ENCODE measurements around the gene URAD.

Gene URAD

DNA sequence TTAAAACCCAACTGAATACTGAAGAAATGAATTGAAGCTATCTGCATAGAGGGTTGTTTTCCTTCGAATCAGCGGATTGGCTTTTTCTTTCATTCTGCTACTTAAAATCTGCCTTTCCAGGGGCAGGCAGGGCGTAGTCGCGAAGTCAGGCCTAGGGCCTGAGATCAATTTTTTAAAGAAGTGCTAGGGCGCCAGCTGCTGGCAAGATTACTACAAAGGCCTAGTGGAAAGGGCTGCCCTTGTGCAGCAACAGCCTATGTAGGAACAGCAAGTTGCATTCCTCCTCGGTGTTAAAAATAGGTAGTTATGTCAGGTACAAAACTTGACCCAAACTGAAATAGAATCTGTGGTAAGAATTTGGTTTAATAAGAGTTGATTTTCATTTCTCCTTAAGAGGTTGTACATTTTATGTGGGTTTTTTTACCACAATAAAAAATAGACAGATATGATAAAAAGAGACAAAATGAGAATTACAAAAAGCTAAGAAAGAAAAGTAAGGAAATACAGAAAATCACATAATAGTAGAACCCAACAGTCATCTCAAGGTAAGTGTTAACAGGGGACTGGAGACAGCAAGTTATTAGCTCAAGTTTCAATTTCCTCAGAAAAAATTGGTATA, 9.5 kb upstream of the URAD start:
- H3K9ac ChIP-seq (ENCODE audit: low read depth, low read length), result no peak overlapping the region
- H3K4me3 ChIP-seq (ENCODE audit: low read length), result no peak overlapping the region
- H3K9me3 ChIP-seq (ENCODE audit: insufficient read depth, low read depth, low read length), result no peaks in the 10 kb centered on the region
- no peaks in the 10 kb centered on the region for H3K36me3 ChIP-seq (ENCODE audit: insufficient read depth, low read length)
- H3K27me3 ChIP-seq (ENCODE audit: insufficient read depth, low read length), result 0 out of 2 replicates have a peak, but pooled peaks cover 3% of the 10 kb centered on the region
- no peaks in the 10 kb centered on the region for H3K4me1 ChIP-seq (ENCODE audit: insufficient read depth, low read length)
- WGBS, result 31% methylated on average over 7 of the region's 7 CpGs
- no peak overlapping the region for H3K27ac ChIP-seq (ENCODE audit: low read depth, low read length)

DNA sequence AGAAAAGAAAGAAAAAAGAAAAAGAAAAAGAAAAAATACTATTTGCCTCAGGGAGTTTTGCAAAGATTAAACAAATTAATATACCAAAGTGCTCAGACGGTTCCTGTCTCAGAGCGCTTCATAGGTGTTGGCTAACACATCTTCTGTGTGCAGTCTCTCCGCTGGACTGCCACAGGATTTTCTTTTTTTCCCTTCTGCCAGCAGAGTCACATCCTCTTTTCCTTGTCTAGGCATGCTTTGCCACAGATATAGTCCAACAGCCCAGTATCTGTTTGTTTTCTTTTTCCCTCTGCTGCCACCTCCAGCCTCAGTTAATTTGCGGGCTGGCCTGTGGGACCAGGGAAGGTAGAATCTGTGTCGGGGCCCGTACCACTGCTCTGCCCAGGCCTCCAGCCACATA, 3.4 kb upstream of the URAD start:
- H3K4me1 ChIP-seq (ENCODE audit: insufficient read depth, low read length), result no peaks in the 10 kb centered on the region
- H3K27me3 ChIP-seq (ENCODE audit: insufficient read depth, low read length), result peaks cover 33% of the 10 kb centered on the region
- H3K9me3 ChIP-seq (ENCODE audit: insufficient read depth, low read depth, low read length), result no peaks in the 10 kb centered on the region
- no peaks in the 10 kb centered on the region for H3K36me3 ChIP-seq (ENCODE audit: insufficient read depth, low read length)
- H3K27ac ChIP-seq (ENCODE audit: low read depth, low read length), result no peak overlapping the region
- no peak overlapping the region for H3K4me3 ChIP-seq (ENCODE audit: low read length)
- H3K9ac ChIP-seq (ENCODE audit: low read depth, low read length), result no peak overlapping the region
- WGBS, result 89% methylated on average over 6 of the region's 6 CpGs

DNA sequence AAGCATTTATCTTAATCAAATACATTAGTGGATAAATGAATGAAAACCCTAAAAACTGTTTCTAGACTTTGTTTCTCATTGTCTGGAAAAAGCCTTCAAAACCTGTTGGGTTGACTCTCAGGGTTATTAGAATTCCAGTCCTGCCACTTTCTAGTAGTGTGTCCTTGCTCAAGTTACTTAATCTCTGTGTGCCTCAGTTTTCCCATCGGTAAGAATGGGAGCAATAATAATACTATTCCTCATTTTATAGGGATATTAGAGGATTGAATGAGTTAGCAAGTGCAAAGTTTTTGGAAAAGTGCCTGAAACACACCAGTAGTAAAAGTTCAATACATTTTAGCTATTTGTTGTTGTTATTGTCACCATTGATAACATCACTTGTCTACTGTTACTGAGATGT, 2.9 kb downstream of the URAD start:
- no CpG with 5 or more reads among the region's 1 CpG for WGBS
- no peak overlapping the region for H3K4me3 ChIP-seq (ENCODE audit: low read length)
- H3K9ac ChIP-seq (ENCODE audit: low read depth, low read length), result no peak overlapping the region
- no peaks in the 10 kb centered on the region for H3K4me1 ChIP-seq (ENCODE audit: insufficient read depth, low read length)
- H3K27me3 ChIP-seq (ENCODE audit: insufficient read depth, low read length), result peaks cover 81% of the 10 kb centered on the region
- no peaks in the 10 kb centered on the region for H3K9me3 ChIP-seq (ENCODE audit: insufficient read depth, low read depth, low read length)
- no peaks in the 10 kb centered on the region for H3K36me3 ChIP-seq (ENCODE audit: insufficient read depth, low read length)
- no peak overlapping the region for H3K27ac ChIP-seq (ENCODE audit: low read depth, low read length)

DNA sequence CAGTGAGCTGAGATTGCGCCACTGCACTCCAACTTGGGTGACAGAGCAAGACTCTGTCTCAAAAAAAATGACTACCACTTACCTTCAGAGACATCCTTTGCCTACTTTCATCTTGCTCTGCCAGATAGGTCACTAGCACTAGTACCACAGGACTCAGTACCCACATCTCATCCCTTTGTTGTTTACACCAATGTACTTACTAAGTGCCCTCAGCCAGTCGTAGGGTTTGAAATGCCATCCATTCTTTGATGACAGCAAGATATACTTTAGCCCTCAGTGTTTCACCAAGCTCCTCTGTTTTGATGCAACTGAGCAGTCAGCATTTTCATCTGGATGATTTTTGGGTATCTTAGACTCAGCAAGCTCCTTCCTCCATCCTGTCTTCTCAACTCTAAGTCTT, 6.1 kb downstream of the URAD start:
- H3K27ac ChIP-seq (ENCODE audit: low read depth, low read length), result no peak overlapping the region
- H3K9me3 ChIP-seq (ENCODE audit: insufficient read depth, low read depth, low read length), result no peaks in the 10 kb centered on the region
- 67% methylated on average over 2 of the region's 2 CpGs for WGBS
- no peak overlapping the region for H3K9ac ChIP-seq (ENCODE audit: low read depth, low read length)
- no peak overlapping the region for H3K4me3 ChIP-seq (ENCODE audit: low read length)
- peaks cover 96% of the 10 kb centered on the region for H3K27me3 ChIP-seq (ENCODE audit: insufficient read depth, low read length)
- H3K4me1 ChIP-seq (ENCODE audit: insufficient read depth, low read length), result peaks cover 2% of the 10 kb centered on the region; the same call in 1 of the 2 replicates
- H3K36me3 ChIP-seq (ENCODE audit: insufficient read depth, low read length), result no peaks in the 10 kb centered on the region

DNA sequence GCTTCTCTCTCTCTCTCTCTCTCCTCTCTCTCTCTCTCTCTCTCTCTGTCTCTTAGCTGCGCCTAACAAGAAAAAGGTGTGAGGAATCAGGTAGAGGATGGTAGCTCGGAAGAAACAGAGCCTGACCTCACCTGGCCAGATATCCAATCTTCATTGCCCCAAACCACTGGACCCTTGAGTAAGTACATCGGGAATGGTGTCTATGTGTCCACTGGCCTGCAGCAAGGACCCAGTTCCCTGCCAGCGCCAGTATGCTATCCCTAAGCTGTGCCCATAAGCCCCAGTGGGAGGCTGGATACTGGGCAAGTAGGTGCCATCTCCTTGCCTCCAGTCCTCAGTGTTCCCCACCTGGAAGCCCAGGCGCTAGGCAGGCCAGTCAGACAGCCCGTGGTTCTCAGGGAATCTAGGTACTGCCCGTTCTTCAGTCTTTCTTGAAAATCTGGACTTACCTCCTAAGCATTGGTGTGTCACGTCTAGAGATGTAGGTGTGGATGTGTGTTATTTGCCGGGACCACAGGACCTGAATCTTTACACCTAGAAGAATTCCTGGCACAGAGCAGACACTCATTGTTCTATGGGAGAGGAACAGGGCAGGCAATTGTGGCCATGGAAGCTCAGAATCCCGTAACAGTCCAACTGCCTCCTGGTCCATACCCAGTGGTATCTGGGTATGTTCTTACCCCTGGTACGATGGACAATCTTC, 7.3 kb downstream of the URAD start:
- Histone ChIP-seq H3K4me1 (ENCODE audit: insufficient read depth, low read length) (peaks cover 2% of the 10 kb centered on the region; the same call in 1 of the 2 replicates), H3K27me3 (ENCODE audit: insufficient read depth, low read length) (peaks cover 96% of the 10 kb centered on the region), H3K9ac (ENCODE audit: low read depth, low read length) (no peak overlapping the region), H3K36me3 (ENCODE audit: insufficient read depth, low read length) (no peaks in the 10 kb centered on the region), H3K4me3 (ENCODE audit: low read length) (no peak overlapping the region), H3K27ac (ENCODE audit: low read depth, low read length) (no peak overlapping the region), H3K9me3 (ENCODE audit: insufficient read depth, low read depth, low read length) (no peaks in the 10 kb centered on the region)
- 23% methylated on average over 9 of the region's 11 CpGs for WGBS

DNA sequence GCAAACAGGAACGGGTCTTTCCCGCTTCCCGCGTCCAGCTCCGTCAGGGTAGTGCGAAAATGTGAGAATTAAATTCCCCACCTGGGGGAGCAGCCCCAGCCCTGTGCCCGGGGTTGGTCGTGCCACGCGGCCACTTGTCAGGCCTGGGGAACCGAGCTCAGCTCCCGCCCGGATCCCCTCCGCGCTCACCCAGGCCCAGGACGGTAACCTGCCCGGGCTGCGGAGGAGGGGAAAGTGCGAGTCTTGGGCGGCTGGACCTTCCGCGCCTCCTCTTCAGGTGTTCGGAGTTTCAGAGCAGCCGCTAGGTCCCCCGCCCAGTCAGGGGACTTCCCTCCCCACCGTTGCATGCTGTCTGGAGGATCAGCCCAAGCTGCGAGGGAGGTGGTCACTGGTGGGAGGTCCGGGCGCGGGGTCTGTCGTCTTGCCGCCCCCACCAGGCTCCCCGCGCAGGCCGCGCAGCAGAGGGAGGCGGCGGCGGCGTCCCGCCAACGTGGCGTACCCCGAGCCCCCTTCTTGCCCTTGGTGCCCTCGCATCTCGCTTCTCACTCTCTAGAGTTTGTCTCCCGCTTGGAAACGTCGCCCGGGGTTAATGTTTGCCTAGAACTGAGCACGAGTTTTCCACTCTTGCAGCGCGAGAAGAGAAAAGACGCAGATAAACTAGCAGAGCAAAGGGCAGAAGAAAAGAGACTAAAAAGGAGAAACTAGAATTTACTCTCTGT, 8.1 kb downstream of the URAD start:
- WGBS, result 2% methylated on average over 54 of the region's 54 CpGs
- Histone ChIP-seq H3K4me3 (ENCODE audit: low read length) (no peak overlapping the region), H3K9ac (ENCODE audit: low read depth, low read length) (no peak overlapping the region), H3K4me1 (ENCODE audit: insufficient read depth, low read length) (peaks cover 2% of the 10 kb centered on the region; the same call in 1 of the 2 replicates), H3K36me3 (ENCODE audit: insufficient read depth, low read length) (no peaks in the 10 kb centered on the region), H3K9me3 (ENCODE audit: insufficient read depth, low read depth, low read length) (no peaks in the 10 kb centered on the region), H3K27ac (ENCODE audit: low read depth, low read length) (no peak overlapping the region), H3K27me3 (ENCODE audit: insufficient read depth, low read length) (peaks cover 96% of the 10 kb centered on the region)

DNA sequence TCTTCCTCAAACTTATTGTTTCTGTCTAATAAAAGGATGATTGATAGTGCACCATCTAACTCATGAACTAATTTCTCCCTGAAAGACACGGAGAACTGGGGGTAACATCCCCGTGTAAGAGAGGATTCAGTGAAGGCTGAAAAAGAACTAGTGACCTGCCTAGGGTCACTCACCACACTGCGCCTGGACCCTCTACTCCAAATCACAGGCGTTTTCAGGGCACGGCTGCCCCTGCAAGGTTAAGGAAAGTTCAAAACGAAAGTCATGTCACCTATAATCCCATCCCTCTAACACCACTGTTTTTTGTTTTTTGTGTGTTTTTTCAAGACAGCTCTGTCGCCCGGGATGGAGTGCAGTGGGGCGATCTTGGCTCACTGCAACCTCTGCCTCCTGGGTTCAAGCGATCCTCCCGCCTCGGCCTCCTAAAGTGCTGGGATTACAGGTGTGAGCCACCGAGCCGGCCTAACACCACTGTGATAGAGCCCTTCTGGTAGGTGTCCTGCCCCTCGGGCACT, 8.7 kb downstream of the URAD start:
- Histone ChIP-seq H3K4me1 (ENCODE audit: insufficient read depth, low read length) (peaks cover 2% of the 10 kb centered on the region; the same call in 1 of the 2 replicates), H3K4me3 (ENCODE audit: low read length) (no peak overlapping the region), H3K9ac (ENCODE audit: low read depth, low read length) (no peak overlapping the region), H3K9me3 (ENCODE audit: insufficient read depth, low read depth, low read length) (no peaks in the 10 kb centered on the region), H3K27me3 (ENCODE audit: insufficient read depth, low read length) (peaks cover 96% of the 10 kb centered on the region), H3K27ac (ENCODE audit: low read depth, low read length) (no peak overlapping the region), H3K36me3 (ENCODE audit: insufficient read depth, low read length) (no peaks in the 10 kb centered on the region)
- 11% methylated on average over 15 of the region's 15 CpGs for WGBS

DNA sequence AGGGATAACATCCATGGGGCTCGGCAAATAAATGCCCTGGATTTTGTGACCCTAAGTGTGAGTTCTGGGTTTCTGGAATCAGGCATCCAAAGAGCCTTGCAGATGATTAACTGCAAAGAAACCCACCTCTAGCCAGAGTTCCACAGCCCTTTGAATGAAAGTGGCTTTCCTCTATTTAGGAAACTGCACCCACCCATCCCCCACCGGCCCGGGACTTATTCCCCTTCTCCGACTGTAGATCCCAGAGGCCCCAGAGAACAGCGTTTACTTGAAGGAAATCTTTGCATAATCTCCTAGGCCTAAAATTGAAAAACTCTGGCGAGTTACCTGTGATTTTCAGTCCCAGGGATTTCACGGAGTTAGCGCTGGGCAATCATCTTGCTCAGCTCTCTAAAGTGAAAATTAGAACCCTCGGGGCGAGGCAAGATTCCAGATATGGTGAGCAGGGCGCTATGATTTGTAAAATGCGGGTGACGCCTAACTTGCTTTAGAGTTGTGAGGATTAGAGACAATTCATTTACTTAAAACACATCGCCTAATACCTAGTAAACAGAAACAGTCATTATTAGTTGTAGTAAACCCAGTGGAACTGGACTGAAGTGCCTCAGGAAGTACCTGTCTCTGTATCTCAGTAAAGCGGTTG, 9.4 kb downstream of the URAD start:
- Histone ChIP-seq H3K9me3 (ENCODE audit: insufficient read depth, low read depth, low read length) (no peaks in the 10 kb centered on the region), H3K27ac (ENCODE audit: low read depth, low read length) (no peak overlapping the region), H3K4me1 (ENCODE audit: insufficient read depth, low read length) (peaks cover 2% of the 10 kb centered on the region; the same call in 1 of the 2 replicates), H3K4me3 (ENCODE audit: low read length) (no peak overlapping the region), H3K9ac (ENCODE audit: low read depth, low read length) (no peak overlapping the region), H3K36me3 (ENCODE audit: insufficient read depth, low read length) (no peaks in the 10 kb centered on the region), H3K27me3 (ENCODE audit: insufficient read depth, low read length) (peaks cover 100% of the 10 kb centered on the region)
- WGBS, result 3% methylated on average over 12 of the region's 15 CpGs

DNA sequence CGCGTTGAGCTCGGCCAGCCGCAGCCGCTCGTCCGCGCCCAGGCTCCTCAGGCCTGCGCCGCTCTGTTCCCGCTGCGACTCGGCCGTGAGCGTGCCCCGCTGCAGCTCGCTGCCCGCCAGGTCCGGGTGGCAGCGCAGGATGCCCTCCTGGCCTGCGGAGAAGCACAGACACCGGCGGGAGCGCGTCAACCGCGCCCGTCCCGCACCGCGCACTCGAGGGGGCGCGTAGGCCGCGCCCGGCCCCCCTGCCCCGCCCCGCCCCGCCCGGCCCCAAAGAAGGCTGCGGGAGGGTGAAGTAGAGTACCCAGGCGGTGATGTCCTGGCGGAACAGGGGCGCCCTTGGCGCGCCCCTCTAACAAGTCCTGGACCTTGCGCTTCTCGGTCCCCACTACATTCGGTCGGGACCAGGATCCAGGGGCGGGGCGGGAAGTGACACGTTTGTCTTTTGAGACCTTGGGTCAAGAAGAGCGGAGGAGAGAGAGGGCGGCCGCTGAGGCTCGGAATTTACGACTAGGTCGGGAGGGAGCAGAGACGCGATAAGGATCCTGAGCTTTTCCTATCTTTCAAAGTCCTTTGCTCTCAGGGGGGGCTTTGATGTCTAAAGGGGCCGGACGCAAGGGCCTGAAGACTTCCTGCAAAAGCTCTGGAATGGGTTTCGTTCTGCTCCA, 10.1 kb downstream of the URAD start:
- Histone ChIP-seq H3K9ac (ENCODE audit: low read depth, low read length) (no peak overlapping the region), H3K36me3 (ENCODE audit: insufficient read depth, low read length) (no peaks in the 10 kb centered on the region), H3K4me3 (ENCODE audit: low read length) (no peak overlapping the region), H3K9me3 (ENCODE audit: insufficient read depth, low read depth, low read length) (no peaks in the 10 kb centered on the region), H3K27me3 (ENCODE audit: insufficient read depth, low read length) (peaks cover 100% of the 10 kb centered on the region), H3K4me1 (ENCODE audit: insufficient read depth, low read length) (peaks cover 2% of the 10 kb centered on the region; the same call in 1 of the 2 replicates), H3K27ac (ENCODE audit: low read depth, low read length) (no peak overlapping the region)
- under 1% methylated on average over 65 of the region's 65 CpGs for WGBS

DNA sequence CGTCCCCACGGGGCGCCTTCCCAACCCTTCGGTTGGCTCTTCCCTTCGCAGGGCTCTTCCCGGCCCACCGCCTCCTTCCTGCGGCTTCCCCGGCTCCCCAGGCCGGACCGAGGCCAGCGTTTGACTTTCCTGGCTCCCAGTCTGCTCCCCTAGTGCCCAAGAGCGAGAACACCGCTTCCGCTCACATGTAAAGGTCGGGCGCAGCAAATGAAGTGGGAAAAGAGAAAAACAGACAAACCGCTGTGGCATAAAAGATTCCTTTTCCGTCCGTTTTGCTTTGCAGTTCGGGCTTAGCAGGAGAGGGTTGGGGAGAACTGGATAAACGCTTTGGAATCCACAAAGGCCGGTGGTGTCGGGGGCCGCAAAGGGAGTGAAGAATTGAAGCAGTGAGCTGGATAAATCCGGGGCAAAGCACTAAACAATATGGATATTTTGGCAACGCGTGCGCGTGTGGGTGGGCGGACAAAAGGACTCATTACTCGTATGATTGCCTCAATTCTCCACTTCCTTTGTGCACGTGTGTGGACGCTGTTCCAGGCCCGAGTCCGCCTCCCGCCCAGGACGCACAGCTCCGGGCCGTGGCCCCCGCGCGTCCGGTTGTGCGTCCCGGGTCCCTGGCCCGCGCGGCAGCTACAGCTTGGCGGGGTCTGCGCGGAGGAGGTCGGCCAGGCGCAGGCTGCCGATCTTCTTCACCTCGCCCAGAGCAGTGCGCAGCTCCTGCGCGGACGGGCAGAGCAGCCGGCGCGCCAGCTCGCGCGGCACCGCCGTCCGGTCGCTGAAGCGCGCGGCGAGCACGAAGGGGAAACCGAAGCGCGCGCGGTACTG, 10.8 kb downstream of the URAD start:
- H3K4me3 ChIP-seq (ENCODE audit: low read length), result no peak overlapping the region
- H3K4me1 ChIP-seq (ENCODE audit: insufficient read depth, low read length), result peaks cover 2% of the 10 kb centered on the region; the same call in 1 of the 2 replicates
- H3K9ac ChIP-seq (ENCODE audit: low read depth, low read length), result no peak overlapping the region
- no peaks in the 10 kb centered on the region for H3K36me3 ChIP-seq (ENCODE audit: insufficient read depth, low read length)
- 2% methylated on average over 80 of the region's 80 CpGs for WGBS
- peaks cover 100% of the 10 kb centered on the region for H3K27me3 ChIP-seq (ENCODE audit: insufficient read depth, low read length)
- H3K27ac ChIP-seq (ENCODE audit: low read depth, low read length), result no peak overlapping the region
- H3K9me3 ChIP-seq (ENCODE audit: insufficient read depth, low read depth, low read length), result no peaks in the 10 kb centered on the region
